H9 (cell line): Measurements from ENCODE around the gene MEN1. TPM values are rescaled to one million over a fixed set of nuclear protein-coding genes. Genes with fewer than 3 reads are reported as not detected.
A peak's percentile ranks its signal among the peaks of the same experiment; 100 is the strongest.

Experiments used
- DNase-seq: peaks from one replicate; pipeline ENCODE4 v3.0.0-alpha.2; 2017
- H2AFZ ChIP-seq: one replicate; pipeline ENCODE4 v1.6.1; 2013; ENCODE audit warnings: mild to moderate bottlenecking, low read length, control low read depth, moderate library complexity
- H2AK5ac ChIP-seq: 2 replicates; pipeline ENCODE4 v1.6.1; 2013; ENCODE audit warnings: low read length, control low read depth, mixed read lengths; ENCODE audit not compliant: insufficient read length
- H2BK120ac ChIP-seq: one replicate; pipeline ENCODE4 v1.6.1; 2013; ENCODE audit warnings: low read depth, mild to moderate bottlenecking, low read length, control low read depth, inconsistent platforms; ENCODE audit not compliant: poor library complexity, severe bottlenecking
- H2BK12ac ChIP-seq: 2 replicates; pipeline ENCODE4 v1.6.1; 2013; ENCODE audit warnings: low read length, control low read depth, mixed read lengths, low read depth; ENCODE audit not compliant: insufficient read length
- H2BK15ac ChIP-seq: 2 replicates; pipeline ENCODE4 v1.6.1; 2013; ENCODE audit warnings: low read depth, low read length, control low read depth
- H2BK20ac ChIP-seq: one replicate; pipeline ENCODE4 v1.6.1; 2013; ENCODE audit warnings: low read depth, mild to moderate bottlenecking, low read length, control low read depth, inconsistent platforms; ENCODE audit not compliant: poor library complexity, severe bottlenecking
- H2BK5ac ChIP-seq: 2 replicates; pipeline ENCODE4 v1.6.1; 2013; ENCODE audit warnings: low read length, control low read depth, mixed read lengths; ENCODE audit not compliant: insufficient read length
- H3K14ac ChIP-seq: 2 replicates; pipeline ENCODE4 v1.6.1; 2013; ENCODE audit warnings: low read length, control low read depth; ENCODE audit not compliant: insufficient read depth
- H3K18ac ChIP-seq: 2 replicates; pipeline ENCODE4 v1.6.1; 2013; ENCODE audit warnings: low read depth, mild to moderate bottlenecking, mixed read lengths, low read length, control low read depth; ENCODE audit not compliant: insufficient read length
- H3K23ac ChIP-seq: 2 replicates; pipeline ENCODE4 v1.6.1; 2013; ENCODE audit warnings: low read length, control low read depth, mixed read lengths, low read depth; ENCODE audit not compliant: insufficient read length
- H3K23me2 ChIP-seq: 2 replicates; pipeline ENCODE4 v1.6.1; 2013; ENCODE audit warnings: low read depth, mild to moderate bottlenecking, mixed read lengths, low read length, control low read depth; ENCODE audit not compliant: insufficient read length, poor library complexity, severe bottlenecking
- H3K27ac ChIP-seq: 2 replicates; pipeline ENCODE4 v1.5.1; 2013; ENCODE audit warnings: low read length, control low read depth, mixed read lengths, low read depth; ENCODE audit not compliant: insufficient read length
- H3K27me3 ChIP-seq: 2 replicates; pipeline ENCODE4 v1.6.1; 2013; ENCODE audit warnings: low read length, control low read depth, inconsistent platforms; ENCODE audit not compliant: insufficient read depth
- H3K4ac ChIP-seq: 2 replicates; pipeline ENCODE4 v1.6.1; 2013; ENCODE audit warnings: low read depth, mild to moderate bottlenecking, control low read depth, inconsistent platforms, low read length, moderate library complexity
- H3K4me1 ChIP-seq: 2 replicates; pipeline ENCODE4 v1.6.1; 2013; ENCODE audit warnings: low read length, control low read depth, inconsistent platforms; ENCODE audit not compliant: insufficient read depth
- H3K4me2 ChIP-seq: 2 replicates; pipeline ENCODE4 v1.6.1; 2013; ENCODE audit warnings: low read length, control low read depth, mixed read lengths; ENCODE audit not compliant: insufficient read length, insufficient read depth
- H3K56ac ChIP-seq: 2 replicates; pipeline ENCODE4 v1.6.1; 2013; ENCODE audit warnings: low read depth, mild to moderate bottlenecking, mixed read lengths, low read length, control low read depth; ENCODE audit not compliant: insufficient read length
- H3K79me1 ChIP-seq: 2 replicates; pipeline ENCODE4 v1.6.1; 2013; ENCODE audit warnings: low read depth, mild to moderate bottlenecking, moderate library complexity, low read length, control low read depth, inconsistent platforms; ENCODE audit not compliant: insufficient read depth, poor library complexity, severe bottlenecking
- H3K79me2 ChIP-seq: 2 replicates; pipeline ENCODE4 v1.6.1; 2013; ENCODE audit warnings: low read length, control low read depth, inconsistent platforms; ENCODE audit not compliant: insufficient read depth
- H3K9ac ChIP-seq: 2 replicates; pipeline ENCODE4 v1.6.1; 2013; ENCODE audit warnings: low read length, control low read depth, mixed read lengths; ENCODE audit not compliant: insufficient read length; ENCODE audit errors: extremely low read depth
- H3K9me3 ChIP-seq: one replicate; pipeline ENCODE4 v1.6.1; 2013; ENCODE audit warnings: low read depth, low read length, inconsistent platforms; ENCODE audit not compliant: control insufficient read depth
- H3T11ph ChIP-seq: one replicate; pipeline ENCODE4 v1.6.1; 2013; ENCODE audit warnings: mild to moderate bottlenecking, low read length, control low read depth, inconsistent platforms
- H4K20me1 ChIP-seq: one replicate; pipeline ENCODE4 v1.6.1; 2013; ENCODE audit not compliant: control insufficient read depth, insufficient read length, insufficient read depth
- H4K5ac ChIP-seq: 2 replicates; pipeline ENCODE4 v1.6.1; 2013; ENCODE audit warnings: low read depth, mild to moderate bottlenecking, mixed read lengths, low read length, control low read depth; ENCODE audit not compliant: insufficient read length
- H4K8ac ChIP-seq: replicated peaks from 2 replicates; pipeline ENCODE4 v1.6.1; 2013; ENCODE audit warnings: low read length, control low read depth, mixed read lengths, low read depth; ENCODE audit not compliant: insufficient read length
- H4K91ac ChIP-seq: 2 replicates; pipeline ENCODE4 v1.6.1; 2013; ENCODE audit warnings: low read depth, mild to moderate bottlenecking, moderate library complexity, mixed read lengths, low read length, control low read depth; ENCODE audit not compliant: insufficient read length
- H3K27ac Mint-ChIP-seq, 3 experiments: 2 replicates in 2 of 3; 3 replicates in 1 of 3; pipeline ENCODE4 v1.8.0; 2020 to 2021; ENCODE audit warnings: mixed read lengths in 3 of 3, mild to moderate bottlenecking in 1 of 3, moderate library complexity in 1 of 3
- H3K27me3 Mint-ChIP-seq: 2 replicates; pipeline ENCODE4 v1.8.0; 2021; ENCODE audit warnings: low read depth, mild to moderate bottlenecking, moderate library complexity, mixed read lengths
- H3K36me3 Mint-ChIP-seq, 3 experiments: 2 replicates in 2 of 3; 3 replicates in 1 of 3; pipeline ENCODE4 v1.8.0; 2020 to 2021; ENCODE audit warnings: low read depth in 3 of 3, mixed read lengths in 3 of 3; ENCODE audit not compliant: insufficient read depth in 1 of 3
- H3K4me1 Mint-ChIP-seq, 2 experiments: 2 replicates each; pipeline ENCODE4 v1.8.0; 2020; ENCODE audit warnings: mixed read lengths in 2 of 2
- H3K4me3 Mint-ChIP-seq, 2 experiments: 2 replicates in 1 of 2; 3 replicates in 1 of 2; pipeline ENCODE4 v1.8.0; 2020 to 2021; ENCODE audit warnings: mild to moderate bottlenecking in 2 of 2, mixed read lengths in 2 of 2, moderate library complexity in 1 of 2
- H3K9me3 Mint-ChIP-seq, 2 experiments: 2 replicates in 1 of 2; 3 replicates in 1 of 2; pipeline ENCODE4 v1.8.0; 2020; ENCODE audit warnings: mild to moderate bottlenecking in 2 of 2, mixed read lengths in 2 of 2, moderate library complexity in 1 of 2
- WGBS: extraction: QIAGEN DNeasy Blood & Tissue Kit; methylation state at CpG from one replicate; pipeline ENCODE4 v1.1.7; 2013; ENCODE audit warnings: missing lambda C conversion rate, low lambda C conversion rate, mixed read lengths; ENCODE audit not compliant: insufficient read length; ENCODE audit errors: extremely low coverage; 5-methylcytosine and 5-hydroxymethylcytosine counted together
- total RNA-seq: library from RNA; stranded (reverse); gene quantifications from 2 replicates; pipeline ENCODE4 v1.2.1, GENCODE V29; 2021
- TF ChIP-seq, protein P1 (sequence below): fragments of 200-600 bp; sonication (generic); conservative IDR thresholded peaks from 3 replicates; pipeline ENCODE4 v1.8.0; 2021; ENCODE audit warnings: antibody characterized with exemption, mild to moderate bottlenecking

Gene MEN1
- total RNA-seq, 1 experiment from 2014 or later = 49.9 TPM

DNA sequence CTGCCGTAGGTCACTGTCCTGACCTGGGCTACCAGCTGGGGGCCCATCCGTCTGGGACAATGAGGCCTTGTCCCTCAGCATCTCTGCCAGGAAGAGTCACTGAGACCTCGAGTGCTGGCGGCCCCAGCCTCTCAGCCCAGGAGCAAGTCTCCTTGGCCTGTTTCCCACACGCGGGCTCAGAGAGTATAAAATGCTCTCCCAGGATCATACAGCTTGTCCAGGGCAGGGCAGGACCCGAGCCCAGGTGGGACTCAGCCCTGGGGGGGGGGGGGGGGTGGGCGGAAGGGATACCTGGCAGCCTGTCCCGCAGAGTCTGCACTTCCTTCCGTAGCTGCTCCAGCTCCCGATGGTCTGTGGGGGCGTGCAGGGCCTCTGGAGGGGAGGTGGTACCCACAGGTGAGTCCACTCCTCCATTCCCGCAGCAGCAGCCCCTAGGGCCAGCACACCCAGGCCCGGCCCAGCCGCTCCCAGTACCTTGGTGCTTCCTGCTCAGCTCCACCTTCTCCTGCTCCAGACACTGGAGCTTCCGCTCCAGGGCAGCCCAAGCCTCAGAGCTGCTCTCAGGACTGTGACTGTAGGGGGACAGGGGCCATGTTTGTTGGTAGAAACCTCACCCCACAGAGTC, 26.2 kb upstream of the MEN1 start:
- H3K4me3 Mint-ChIP-seq = no peak overlapping the region

More for the DNA sequence above, 26.2 kb upstream of the MEN1 start:
- no peaks in the 10 kb centered on the region for H3K9me3 ChIP-seq
- no peak overlapping the region for H3K9ac ChIP-seq
- H3K4me2 ChIP-seq = no peak overlapping the region
- no peak overlapping the region for H4K91ac ChIP-seq
- H3K79me1 ChIP-seq = no peaks in the 10 kb centered on the region
- H3K79me2 ChIP-seq = no peaks in the 10 kb centered on the region
- no peak overlapping the region for H4K5ac ChIP-seq
- H2BK20ac ChIP-seq = no peak overlapping the region
- no peaks in the 10 kb centered on the region for H3K4me1 ChIP-seq
- H2BK120ac ChIP-seq = no peak overlapping the region
- H3K23ac ChIP-seq = no peak overlapping the region
- H3K23me2 ChIP-seq = no peaks in the 10 kb centered on the region
- TF ChIP-seq, protein P1, sequence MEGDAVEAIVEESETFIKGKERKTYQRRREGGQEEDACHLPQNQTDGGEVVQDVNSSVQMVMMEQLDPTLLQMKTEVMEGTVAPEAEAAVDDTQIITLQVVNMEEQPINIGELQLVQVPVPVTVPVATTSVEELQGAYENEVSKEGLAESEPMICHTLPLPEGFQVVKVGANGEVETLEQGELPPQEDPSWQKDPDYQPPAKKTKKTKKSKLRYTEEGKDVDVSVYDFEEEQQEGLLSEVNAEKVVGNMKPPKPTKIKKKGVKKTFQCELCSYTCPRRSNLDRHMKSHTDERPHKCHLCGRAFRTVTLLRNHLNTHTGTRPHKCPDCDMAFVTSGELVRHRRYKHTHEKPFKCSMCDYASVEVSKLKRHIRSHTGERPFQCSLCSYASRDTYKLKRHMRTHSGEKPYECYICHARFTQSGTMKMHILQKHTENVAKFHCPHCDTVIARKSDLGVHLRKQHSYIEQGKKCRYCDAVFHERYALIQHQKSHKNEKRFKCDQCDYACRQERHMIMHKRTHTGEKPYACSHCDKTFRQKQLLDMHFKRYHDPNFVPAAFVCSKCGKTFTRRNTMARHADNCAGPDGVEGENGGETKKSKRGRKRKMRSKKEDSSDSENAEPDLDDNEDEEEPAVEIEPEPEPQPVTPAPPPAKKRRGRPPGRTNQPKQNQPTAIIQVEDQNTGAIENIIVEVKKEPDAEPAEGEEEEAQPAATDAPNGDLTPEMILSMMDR = no peak
- no peak overlapping the region for H3K14ac ChIP-seq
- no peaks in the 10 kb centered on the region for H3K9me3 Mint-ChIP-seq
- H3K4ac ChIP-seq = no peak overlapping the region
- no CpG with 5 or more reads among the region's 16 CpGs for WGBS
- H2AK5ac ChIP-seq = no peak overlapping the region
- no peak overlapping the region for H2AFZ ChIP-seq
- H2BK12ac ChIP-seq = no peak overlapping the region
- H3K56ac ChIP-seq = no peak overlapping the region
- H3T11ph ChIP-seq = no peak overlapping the region
- H3K27ac ChIP-seq = no peak overlapping the region
- peaks cover 0 to 1% of the 10 kb centered on the region in 2 experiments; a peak in 2 of 4 replicates for H3K4me1 Mint-ChIP-seq
- peak overlapping the region in 2 of 3 experiments; percentile 44 to 90; a peak in 1 of 7 replicates for H3K27ac Mint-ChIP-seq
- DNase-seq = no peak
- H3K18ac ChIP-seq = no peak overlapping the region
- H3K27me3 Mint-ChIP-seq = no peaks in the 10 kb centered on the region
- H3K36me3 Mint-ChIP-seq = peaks cover 0 to 34% (median 12%) of the 10 kb centered on the region in 3 experiments; a peak in 5 of 7 replicates
- no peaks in the 10 kb centered on the region for H3K27me3 ChIP-seq
- no peak overlapping the region for H2BK15ac ChIP-seq
- no peaks in the 10 kb centered on the region for H4K20me1 ChIP-seq
- H4K8ac ChIP-seq = no peak overlapping the region
- H2BK5ac ChIP-seq = no peak overlapping the region
